Lower leg skin (tissue), 3 donors: ENCODE results near the gene MT1B.

Experiments
- CTCF ChIP-seq, 3 donors: fragments of 450-650 bp; IDR thresholded peaks; one replicate each; pipeline ENCODE4 v1.5.1; 2016; ENCODE audit warnings: antibody characterized with exemption in 3 of 3, mild to moderate bottlenecking in 3 of 3, moderate library complexity in 2 of 3
- POLR2A ChIP-seq, 2 donors: fragments of 450-650 bp; IDR thresholded peaks; one replicate each; pipeline ENCODE4 v1.6.1; 2016 to 2017; ENCODE audit warnings: antibody characterized with exemption in 2 of 2, mild to moderate bottlenecking in 1 of 2, moderate library complexity in 1 of 2

GRCh38 chr16:56689171-56689570 is 37.5 kb downstream of the MT1B start:
- TF ChIP-seq CTCF (IDR thresholded peaks at IDR 0.05) (no peak), POLR2A (IDR thresholded peaks at IDR 0.05) (no peak)
